ENCODE data around the gene ADCY2.

The ADCY2 gene

DNA sequence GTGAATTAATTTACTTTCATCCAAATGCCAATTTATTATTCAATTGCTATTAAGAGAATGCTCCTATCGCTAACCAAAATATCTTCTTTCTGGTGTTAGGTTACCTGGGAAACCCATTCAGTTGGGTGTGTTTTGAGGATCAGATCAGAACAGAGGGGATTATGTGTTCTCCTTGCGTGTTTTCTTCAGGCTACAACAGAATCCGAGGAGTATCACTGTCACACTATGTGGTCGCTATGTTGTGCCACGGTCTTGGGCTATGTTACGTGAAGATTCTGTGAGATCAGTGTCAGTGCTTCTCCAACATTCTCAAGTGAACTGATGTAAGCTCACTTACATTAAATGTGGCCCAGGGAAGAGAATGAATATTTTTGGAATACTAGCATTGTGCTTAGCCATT is 39.0 kb downstream of the ADCY2 start:
- Histone ChIP-seq H3K9me3 (ENCODE audit: control insufficient read depth in 5 of 5, low read length in 5 of 5) (peaks cover 0 to 4% (median 0%) of the 10 kb centered on the region in 5 donors), H3K4me3 (ENCODE audit: low read depth in 1 of 5, low read length in 5 of 5) (no peak overlapping the region), H3K27me3 (ENCODE audit: control insufficient read depth in 5 of 5, insufficient read depth in 4 of 5, low read length in 5 of 5) (no peaks in the 10 kb centered on the region), H3K9ac (ENCODE audit: low read length in 5 of 5) (no peak overlapping the region), H3K36me3 (ENCODE audit: control insufficient read depth in 5 of 5, insufficient read depth in 5 of 5, low read length in 5 of 5) (no peaks in the 10 kb centered on the region), H3K27ac (ENCODE audit: low read depth, low read length) (no peak overlapping the region), H3K4me1 (ENCODE audit: control insufficient read depth in 5 of 5, insufficient read depth in 5 of 5, low read length in 5 of 5) (no peaks in the 10 kb centered on the region)

- H3K36me3 ChIP-seq (ENCODE audit: control insufficient read depth in 5 of 5, insufficient read depth in 5 of 5, low read length in 5 of 5), result no peaks in the 10 kb centered on the region
- peaks cover 0 to 4% (median 0%) of the 10 kb centered on the region in 5 donors for H3K9me3 ChIP-seq (ENCODE audit: control insufficient read depth in 5 of 5, low read length in 5 of 5)
- H3K27me3 ChIP-seq (ENCODE audit: control insufficient read depth in 5 of 5, insufficient read depth in 4 of 5, low read length in 5 of 5), result no peaks in the 10 kb centered on the region
- no peak overlapping the region for H3K9ac ChIP-seq (ENCODE audit: low read length in 5 of 5)
- H3K4me3 ChIP-seq (ENCODE audit: low read depth in 1 of 5, low read length in 5 of 5), result no peak overlapping the region
- H3K4me1 ChIP-seq (ENCODE audit: control insufficient read depth in 5 of 5, insufficient read depth in 5 of 5, low read length in 5 of 5), result no peaks in the 10 kb centered on the region
- no peak overlapping the region for H3K27ac ChIP-seq (ENCODE audit: low read depth, low read length)
Measured at GRCh38 chr5:7435503-7435902, 39.6 kb downstream of the ADCY2 start.

DNA sequence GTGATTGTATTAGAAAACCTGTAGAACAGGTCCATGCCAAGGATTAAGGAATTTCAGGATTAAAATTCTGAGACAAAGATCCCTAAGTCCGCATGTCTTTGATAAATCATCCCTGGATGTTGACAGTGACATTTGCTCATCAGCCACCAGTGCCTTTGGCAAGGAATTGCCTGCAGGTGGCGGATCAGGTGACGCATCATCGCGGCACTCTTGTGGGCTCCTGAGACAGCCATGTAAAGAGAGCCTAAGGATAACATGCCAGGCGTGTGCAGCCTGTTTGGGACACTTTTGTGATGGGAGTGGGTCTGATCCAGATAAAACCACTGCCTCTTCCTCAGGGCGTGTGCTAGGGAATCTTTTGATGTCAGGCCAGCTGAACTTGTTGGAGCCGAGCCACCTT is 40.6 kb downstream of the ADCY2 start:
- Histone ChIP-seq H3K27ac (ENCODE audit: low read depth, low read length) (no peak overlapping the region), H3K9ac (ENCODE audit: low read length in 5 of 5) (no peak overlapping the region), H3K4me3 (ENCODE audit: low read depth in 1 of 5, low read length in 5 of 5) (no peak overlapping the region)

DNA sequence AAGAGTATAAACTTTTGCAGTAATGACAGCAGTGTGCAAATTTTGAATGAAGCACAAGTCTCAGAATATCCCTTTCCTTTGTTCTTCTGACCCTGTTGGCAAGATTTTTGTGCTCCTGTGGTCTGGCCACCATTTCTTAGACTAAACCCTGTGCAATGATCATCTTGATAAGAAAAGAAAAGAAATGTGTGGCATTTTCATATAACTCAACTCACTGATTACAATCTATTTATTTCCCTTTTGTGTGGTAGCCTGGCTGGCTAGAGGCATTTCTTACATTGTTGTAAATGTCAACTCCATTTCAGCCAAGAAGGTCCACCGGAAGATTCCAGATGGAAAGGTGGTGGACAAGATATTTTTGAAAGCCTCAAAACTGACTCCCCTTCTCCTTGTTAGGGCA is 41.9 kb downstream of the ADCY2 start:
- Histone ChIP-seq H3K27ac (ENCODE audit: low read depth, low read length) (no peak overlapping the region), H3K9ac (ENCODE audit: low read length in 5 of 5) (no peak overlapping the region), H3K27me3 (ENCODE audit: control insufficient read depth in 5 of 5, insufficient read depth in 4 of 5, low read length in 5 of 5) (no peaks in the 10 kb centered on the region), H3K4me1 (ENCODE audit: control insufficient read depth in 5 of 5, insufficient read depth in 5 of 5, low read length in 5 of 5) (no peaks in the 10 kb centered on the region), H3K9me3 (ENCODE audit: control insufficient read depth in 5 of 5, low read length in 5 of 5) (peaks cover 0 to 3% (median 0%) of the 10 kb centered on the region in 5 donors), H3K4me3 (ENCODE audit: low read depth in 1 of 5, low read length in 5 of 5) (no peak overlapping the region), H3K36me3 (ENCODE audit: control insufficient read depth in 5 of 5, insufficient read depth in 5 of 5, low read length in 5 of 5) (no peaks in the 10 kb centered on the region)

More for the DNA sequence above, 40.6 kb downstream of the ADCY2 start:
- Histone ChIP-seq H3K4me1 (ENCODE audit: control insufficient read depth in 5 of 5, insufficient read depth in 5 of 5, low read length in 5 of 5) (no peaks in the 10 kb centered on the region), H3K27me3 (ENCODE audit: control insufficient read depth in 5 of 5, insufficient read depth in 4 of 5, low read length in 5 of 5) (no peaks in the 10 kb centered on the region), H3K36me3 (ENCODE audit: control insufficient read depth in 5 of 5, insufficient read depth in 5 of 5, low read length in 5 of 5) (no peaks in the 10 kb centered on the region), H3K9me3 (ENCODE audit: control insufficient read depth in 5 of 5, low read length in 5 of 5) (peaks cover 0 to 4% (median 0%) of the 10 kb centered on the region in 5 donors)

- Histone ChIP-seq H3K4me1 (ENCODE audit: control insufficient read depth in 5 of 5, insufficient read depth in 5 of 5, low read length in 5 of 5) (no peaks in the 10 kb centered on the region), H3K27me3 (ENCODE audit: control insufficient read depth in 5 of 5, insufficient read depth in 4 of 5, low read length in 5 of 5) (peaks cover 0 to 5% (median 0%) of the 10 kb centered on the region in 5 donors), H3K27ac (ENCODE audit: low read depth, low read length) (no peak overlapping the region), H3K9me3 (ENCODE audit: control insufficient read depth in 5 of 5, low read length in 5 of 5) (no peaks in the 10 kb centered on the region), H3K9ac (ENCODE audit: low read length in 5 of 5) (no peak overlapping the region), H3K4me3 (ENCODE audit: low read depth in 1 of 5, low read length in 5 of 5) (no peak overlapping the region), H3K36me3 (ENCODE audit: control insufficient read depth in 5 of 5, insufficient read depth in 5 of 5, low read length in 5 of 5) (no peaks in the 10 kb centered on the region)
Measured at GRCh38 chr5:7445068-7445467, 49.1 kb downstream of the ADCY2 start.

GRCh38 chr5:7445831-7446230 is 49.9 kb downstream of the ADCY2 start:
- H3K27me3 ChIP-seq (ENCODE audit: control insufficient read depth in 5 of 5, insufficient read depth in 4 of 5, low read length in 5 of 5), result peaks cover 0 to 5% (median 0%) of the 10 kb centered on the region in 5 donors
- H3K9ac ChIP-seq (ENCODE audit: low read length in 5 of 5), result no peak overlapping the region
- H3K36me3 ChIP-seq (ENCODE audit: control insufficient read depth in 5 of 5, insufficient read depth in 5 of 5, low read length in 5 of 5), result no peaks in the 10 kb centered on the region
- H3K4me1 ChIP-seq (ENCODE audit: control insufficient read depth in 5 of 5, insufficient read depth in 5 of 5, low read length in 5 of 5), result no peaks in the 10 kb centered on the region
- no peaks in the 10 kb centered on the region for H3K9me3 ChIP-seq (ENCODE audit: control insufficient read depth in 5 of 5, low read length in 5 of 5)
- H3K4me3 ChIP-seq (ENCODE audit: low read depth in 1 of 5, low read length in 5 of 5), result no peak overlapping the region
- H3K27ac ChIP-seq (ENCODE audit: low read depth, low read length), result no peak overlapping the region

DNA sequence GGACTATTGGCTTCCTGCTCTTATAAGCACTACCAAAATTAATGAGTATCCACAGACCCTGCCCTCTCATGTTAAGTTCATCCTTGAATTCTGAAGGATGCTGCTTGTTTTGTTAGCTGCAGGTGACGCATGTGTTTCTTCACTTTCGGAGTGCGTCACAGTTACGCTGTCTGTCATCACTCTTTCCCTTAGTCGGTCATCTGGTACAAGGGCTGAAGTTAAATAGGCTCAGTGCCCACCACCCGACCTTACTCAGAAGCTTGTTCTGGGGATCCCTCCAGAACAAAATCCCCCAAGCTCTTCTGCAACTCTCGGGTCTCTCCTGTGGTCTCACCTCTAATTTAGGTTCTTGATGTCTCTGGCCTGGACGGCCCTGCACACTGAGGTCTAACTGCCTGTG is 51.0 kb downstream of the ADCY2 start:
- H3K9me3 ChIP-seq (ENCODE audit: control insufficient read depth in 5 of 5, low read length in 5 of 5), result no peaks in the 10 kb centered on the region
- no peak overlapping the region for H3K4me3 ChIP-seq (ENCODE audit: low read depth in 1 of 5, low read length in 5 of 5)
- H3K27ac ChIP-seq (ENCODE audit: low read depth, low read length), result no peak overlapping the region
- no peak overlapping the region for H3K9ac ChIP-seq (ENCODE audit: low read length in 5 of 5)
- H3K4me1 ChIP-seq (ENCODE audit: control insufficient read depth in 5 of 5, insufficient read depth in 5 of 5, low read length in 5 of 5), result no peaks in the 10 kb centered on the region
- H3K27me3 ChIP-seq (ENCODE audit: control insufficient read depth in 5 of 5, insufficient read depth in 4 of 5, low read length in 5 of 5), result peaks cover 0 to 5% (median 0%) of the 10 kb centered on the region in 5 donors
- H3K36me3 ChIP-seq (ENCODE audit: control insufficient read depth in 5 of 5, insufficient read depth in 5 of 5, low read length in 5 of 5), result no peaks in the 10 kb centered on the region

- Histone ChIP-seq H3K9me3 (ENCODE audit: control insufficient read depth in 5 of 5, low read length in 5 of 5) (no peaks in the 10 kb centered on the region), H3K9ac (ENCODE audit: low read length in 5 of 5) (no peak overlapping the region), H3K27ac (ENCODE audit: low read depth, low read length) (no peak overlapping the region), H3K27me3 (ENCODE audit: control insufficient read depth in 5 of 5, insufficient read depth in 4 of 5, low read length in 5 of 5) (no peaks in the 10 kb centered on the region), H3K4me1 (ENCODE audit: control insufficient read depth in 5 of 5, insufficient read depth in 5 of 5, low read length in 5 of 5) (no peaks in the 10 kb centered on the region), H3K4me3 (ENCODE audit: low read depth in 1 of 5, low read length in 5 of 5) (no peak overlapping the region), H3K36me3 (ENCODE audit: control insufficient read depth in 5 of 5, insufficient read depth in 5 of 5, low read length in 5 of 5) (no peaks in the 10 kb centered on the region)
Measured at GRCh38 chr5:7453947-7454346, 58.0 kb downstream of the ADCY2 start.

DNA sequence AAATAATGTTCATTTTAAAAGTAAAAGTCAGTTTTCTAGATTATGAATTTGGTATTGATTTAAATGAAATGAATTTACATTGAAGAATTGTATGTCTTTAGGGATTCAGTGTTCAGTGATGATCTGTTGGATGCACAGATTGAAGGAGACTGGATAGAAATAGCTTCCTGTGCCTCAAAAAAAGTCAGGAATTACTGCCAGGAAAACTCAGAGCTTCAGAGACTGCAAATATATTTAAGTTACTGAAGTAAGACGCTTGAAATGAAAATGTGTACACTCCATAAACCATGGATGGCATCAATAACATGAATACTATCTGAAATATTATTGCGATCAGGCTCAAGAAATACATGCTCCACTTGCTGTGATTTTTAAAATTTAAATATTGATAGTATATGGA is 60.3 kb downstream of the ADCY2 start:
- Histone ChIP-seq H3K27ac (ENCODE audit: low read depth, low read length) (no peak overlapping the region), H3K36me3 (ENCODE audit: control insufficient read depth in 5 of 5, insufficient read depth in 5 of 5, low read length in 5 of 5) (no peaks in the 10 kb centered on the region), H3K27me3 (ENCODE audit: control insufficient read depth in 5 of 5, insufficient read depth in 4 of 5, low read length in 5 of 5) (no peaks in the 10 kb centered on the region), H3K4me3 (ENCODE audit: low read depth in 1 of 5, low read length in 5 of 5) (no peak overlapping the region), H3K9me3 (ENCODE audit: control insufficient read depth in 5 of 5, low read length in 5 of 5) (no peaks in the 10 kb centered on the region), H3K9ac (ENCODE audit: low read length in 5 of 5) (no peak overlapping the region), H3K4me1 (ENCODE audit: control insufficient read depth in 5 of 5, insufficient read depth in 5 of 5, low read length in 5 of 5) (no peaks in the 10 kb centered on the region)

GRCh38 chr5:7461371-7461770 is 65.4 kb downstream of the ADCY2 start:
- Histone ChIP-seq H3K4me1 (ENCODE audit: control insufficient read depth in 5 of 5, insufficient read depth in 5 of 5, low read length in 5 of 5) (no peaks in the 10 kb centered on the region), H3K27ac (ENCODE audit: low read depth, low read length) (no peak overlapping the region), H3K9me3 (ENCODE audit: control insufficient read depth in 5 of 5, low read length in 5 of 5) (no peaks in the 10 kb centered on the region), H3K4me3 (ENCODE audit: low read depth in 1 of 5, low read length in 5 of 5) (no peak overlapping the region), H3K36me3 (ENCODE audit: control insufficient read depth in 5 of 5, insufficient read depth in 5 of 5, low read length in 5 of 5) (no peaks in the 10 kb centered on the region), H3K9ac (ENCODE audit: low read length in 5 of 5) (no peak overlapping the region), H3K27me3 (ENCODE audit: control insufficient read depth in 5 of 5, insufficient read depth in 4 of 5, low read length in 5 of 5) (no peaks in the 10 kb centered on the region)

- no peaks in the 10 kb centered on the region for H3K27me3 ChIP-seq (ENCODE audit: control insufficient read depth in 5 of 5, insufficient read depth in 4 of 5, low read length in 5 of 5)
- no peak overlapping the region for H3K27ac ChIP-seq (ENCODE audit: low read depth, low read length)
- H3K4me3 ChIP-seq (ENCODE audit: low read depth in 1 of 5, low read length in 5 of 5), result no peak overlapping the region
- H3K9ac ChIP-seq (ENCODE audit: low read length in 5 of 5), result no peak overlapping the region
- no peaks in the 10 kb centered on the region for H3K9me3 ChIP-seq (ENCODE audit: control insufficient read depth in 5 of 5, low read length in 5 of 5)
- no peaks in the 10 kb centered on the region for H3K4me1 ChIP-seq (ENCODE audit: control insufficient read depth in 5 of 5, insufficient read depth in 5 of 5, low read length in 5 of 5)
- no peaks in the 10 kb centered on the region for H3K36me3 ChIP-seq (ENCODE audit: control insufficient read depth in 5 of 5, insufficient read depth in 5 of 5, low read length in 5 of 5)
Measured at GRCh38 chr5:7462758-7463157, 66.8 kb downstream of the ADCY2 start.

Measured in subcutaneous abdominal adipose tissue (tissue), 5 donors.